ENCODE data around the gene TPST2.

GRCh38 chr22:26485806-26486390 is 104.0 kb downstream of the TPST2 start:
- TF ChIP-seq CTCF (IDR thresholded peaks at IDR 0.05; ENCODE audit: poor library complexity) = no peak
- no peak for TF ChIP-seq EZH2 (IDR thresholded peaks at IDR 0.05; ENCODE audit: borderline replicate concordance)

All from hepatocyte (in vitro differentiated cells).